ENCODE data around the gene CNTNAP1.
A peak's percentile ranks its signal among the peaks of the same experiment; 100 is the strongest.

CNTNAP1 gene

GRCh38 chr17:42743595-42744282 is 61.4 kb downstream of the CNTNAP1 start:
- DNase-seq, result no peak

- peak; percentile 65 for DNase-seq
Observed at GRCh38 chr17:42744283-42744805, 62.0 kb downstream of the CNTNAP1 start.

GRCh38 chr17:42744806-42745617 is 62.7 kb downstream of the CNTNAP1 start, which contains the start of gene EZH1:
Gene EZH1 (minus strand): TSS chr17:42745040. CDS start chr17:42728941, 16,099 bp downstream.
- peak; percentile 90 for DNase-seq

- DNase-seq, result no peak
Observed at GRCh38 chr17:42748202-42748907, 66.0 kb downstream of the CNTNAP1 start.

GRCh38 chr17:42748908-42749798 is 66.8 kb downstream of the CNTNAP1 start:
- DNase-seq, result no peak

Measured in inflammatory macrophage treated with lipopolysaccharide for 4 hours (primary cell).